Measurements from ENCODE around the gene TBPL2.

- TF ChIP-seq POLR2A (IDR thresholded peaks at IDR 0.05) (no peak), CTCF (IDR thresholded peaks at IDR 0.05) (no peak)
These were observed 38.7 kb downstream of the TBPL2 start for GRCh38 chr14:55401751-55402150.
